HG02973 (cell line): ENCODE measurements around the gene FBRSL1.

Experiments used
- ATAC-seq: cut with Tn5 transposase; IDR thresholded peaks from one replicate; pipeline ENCODE4 v1.9.1; 2021; ENCODE audit warnings: moderate library complexity; ENCODE audit not compliant: unreplicated experiment

Gene FBRSL1

DNA sequence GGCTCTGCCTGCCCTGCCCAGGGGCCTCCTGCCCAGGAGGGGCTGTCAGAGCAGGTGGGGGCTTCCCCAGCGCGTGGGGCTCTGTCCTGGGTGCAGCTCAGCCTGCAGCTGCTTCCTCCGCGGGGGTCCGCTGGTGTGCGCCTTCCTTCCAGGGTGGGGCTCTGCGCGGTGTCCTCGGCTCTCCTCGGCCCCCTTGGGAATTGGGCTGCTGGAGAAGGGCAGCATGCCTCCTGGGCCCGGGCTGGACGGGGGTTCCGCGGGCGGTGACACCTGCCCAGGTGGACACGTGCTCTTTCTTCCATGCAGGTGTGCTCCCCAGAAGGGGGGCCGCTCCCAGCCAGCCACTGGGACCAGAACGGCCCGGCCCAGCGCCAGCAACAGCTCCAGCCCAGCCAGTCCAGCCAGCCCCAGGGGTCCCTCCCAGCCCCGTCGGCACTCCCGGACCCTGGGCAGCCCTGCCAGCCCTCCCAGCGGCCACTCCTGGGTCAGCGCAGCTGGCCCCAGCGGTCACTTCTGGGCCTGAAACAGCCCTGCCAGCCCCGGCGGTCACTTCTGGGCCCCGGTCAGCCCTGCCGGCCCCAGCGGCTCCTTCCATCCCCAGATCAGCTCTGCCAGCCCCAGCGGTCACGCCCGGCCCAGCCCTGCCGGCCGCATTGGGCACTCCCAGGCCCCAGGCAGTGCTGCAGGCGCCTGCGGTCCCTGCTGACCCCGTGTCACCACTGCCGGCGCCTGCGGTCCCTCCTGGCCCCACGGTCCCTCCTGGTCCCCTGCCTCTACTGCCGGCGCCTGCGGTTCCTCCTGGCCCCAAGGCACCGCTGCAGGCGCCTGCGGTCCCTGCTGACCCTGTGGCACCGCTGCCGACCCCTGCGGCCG is 19.1 kb downstream of the FBRSL1 start:
- ATAC-seq, result no peak

- ATAC-seq, result no peak
Observed at GRCh38 chr12:132510111-132510724, 20.3 kb downstream of the FBRSL1 start.

GRCh38 chr12:132510746-132511477 is 21.0 kb downstream of the FBRSL1 start:
- no peak for ATAC-seq

GRCh38 chr12:132511516-132512196 is 21.7 kb downstream of the FBRSL1 start:
- no peak for ATAC-seq

GRCh38 chr12:132512197-132513069 is 22.5 kb downstream of the FBRSL1 start:
- ATAC-seq, result no peak

- no peak for ATAC-seq
Observed at GRCh38 chr12:132513070-132513398, 23.1 kb downstream of the FBRSL1 start.

GRCh38 chr12:132513458-132514135 is 23.6 kb downstream of the FBRSL1 start:
- ATAC-seq, result no peak

GRCh38 chr12:132514216-132514820 is 24.4 kb downstream of the FBRSL1 start:
- no peak for ATAC-seq

DNA sequence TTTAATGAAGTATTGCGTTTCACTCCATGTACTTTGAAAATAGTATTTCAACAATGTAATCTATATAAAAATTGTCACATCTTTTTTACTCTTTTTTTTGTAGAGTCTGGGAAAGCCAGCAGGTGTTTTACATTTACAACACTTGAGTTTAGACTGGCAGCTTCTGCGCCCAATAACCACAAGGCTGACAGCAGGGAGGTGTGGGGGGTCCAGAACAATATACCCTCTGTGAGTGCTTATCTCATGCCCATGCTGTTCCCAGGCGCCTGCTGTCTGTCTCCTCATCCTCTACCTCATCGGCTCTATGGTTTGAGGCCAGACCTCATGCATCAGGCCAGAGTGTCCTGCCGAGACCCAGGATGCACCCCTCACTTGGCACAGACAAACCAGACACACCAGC is 24.9 kb downstream of the FBRSL1 start:
- ATAC-seq, result no peak

GRCh38 chr12:132516095-132517012 is 26.4 kb downstream of the FBRSL1 start:
- ATAC-seq, result no peak

- ATAC-seq, result no peak
Observed at GRCh38 chr12:132517013-132517739, 27.2 kb downstream of the FBRSL1 start.

- ATAC-seq, result no peak
Observed at GRCh38 chr12:132517740-132518100, 27.8 kb downstream of the FBRSL1 start.

DNA sequence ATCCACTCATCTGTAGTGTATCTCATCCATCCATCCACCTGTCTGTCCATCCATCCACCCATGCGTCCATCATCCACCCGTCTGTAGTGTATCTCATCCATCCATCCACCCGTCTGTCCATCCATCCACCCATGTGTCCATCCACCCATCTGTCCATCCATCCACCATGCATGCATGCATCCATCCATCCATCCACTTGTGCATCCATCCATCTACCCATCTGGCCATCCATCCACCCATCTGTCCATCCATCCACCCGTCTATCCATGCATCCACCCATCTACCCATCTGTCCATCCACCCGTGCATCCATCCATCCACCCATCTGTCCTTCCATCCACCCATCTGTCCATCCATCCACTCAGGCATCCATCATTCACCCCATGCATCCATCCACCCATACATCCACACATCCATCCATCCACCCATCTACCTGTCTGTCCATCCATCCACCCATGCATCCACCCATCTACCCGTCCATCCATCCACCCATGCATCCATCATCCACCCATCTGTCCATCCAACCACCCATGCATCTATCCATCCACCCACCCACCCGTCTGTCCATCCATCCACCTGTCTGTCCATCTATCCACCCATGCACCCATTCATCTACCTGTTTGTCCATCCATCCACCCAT is 28.5 kb downstream of the FBRSL1 start:
- ATAC-seq, result no peak

DNA sequence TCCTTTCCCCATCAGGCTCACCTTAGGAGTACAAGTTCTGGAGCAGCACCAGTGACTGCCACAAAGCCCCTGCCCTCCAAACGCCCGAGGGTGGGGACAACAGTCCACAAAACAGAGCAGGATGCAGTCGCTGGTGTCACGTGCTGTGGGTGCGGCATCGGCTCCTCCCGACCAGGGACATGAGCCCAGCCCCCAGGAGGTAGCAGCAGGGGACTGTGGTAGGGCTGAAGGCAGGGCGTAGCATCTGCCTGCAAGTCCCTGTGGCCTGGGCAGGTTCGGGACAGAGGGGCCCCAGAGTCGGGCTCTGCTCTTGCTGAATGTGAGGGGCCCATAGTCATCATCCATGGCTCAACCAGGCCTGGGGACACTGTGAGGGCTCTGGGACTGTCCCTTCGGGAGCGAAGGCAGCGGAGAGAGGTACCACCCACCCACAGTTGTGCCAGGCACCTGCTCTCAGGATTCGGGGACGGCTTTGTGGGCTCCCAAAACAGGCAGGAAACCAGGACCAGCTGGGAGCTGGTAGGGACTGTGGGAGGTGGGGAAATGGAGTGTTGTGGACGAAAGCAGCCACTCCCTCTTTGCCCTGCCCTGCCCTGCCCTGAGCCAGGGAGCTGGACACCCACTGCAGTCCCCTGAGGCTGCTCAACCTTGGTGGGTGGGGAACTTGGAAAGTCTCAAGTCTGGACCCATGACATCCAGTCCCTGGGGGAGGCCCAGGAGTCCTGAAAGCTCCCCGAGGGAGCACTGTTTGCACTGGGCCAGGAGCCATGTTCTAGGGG is 30.7 kb downstream of the FBRSL1 start:
- no peak for ATAC-seq

DNA sequence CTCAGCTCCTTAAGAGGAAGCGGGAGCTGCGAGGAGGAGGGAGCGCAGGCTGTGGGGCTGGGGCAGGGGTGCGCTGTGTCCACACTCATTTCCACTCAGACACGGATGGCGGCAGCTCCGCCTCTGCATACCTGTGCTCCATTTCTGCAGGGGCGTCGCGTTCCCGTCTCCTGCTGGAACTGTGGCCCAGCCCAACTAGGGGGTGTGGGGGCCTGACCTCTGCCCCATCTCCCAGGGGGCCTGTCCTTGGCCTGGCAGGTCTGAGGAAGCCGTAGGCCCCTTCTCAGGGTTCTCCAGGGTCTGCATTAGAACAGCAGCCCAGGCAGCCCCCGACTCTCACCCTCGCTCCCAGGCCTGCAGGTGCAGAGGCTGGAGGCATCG is 31.2 kb downstream of the FBRSL1 start:
- ATAC-seq, result no peak

DNA sequence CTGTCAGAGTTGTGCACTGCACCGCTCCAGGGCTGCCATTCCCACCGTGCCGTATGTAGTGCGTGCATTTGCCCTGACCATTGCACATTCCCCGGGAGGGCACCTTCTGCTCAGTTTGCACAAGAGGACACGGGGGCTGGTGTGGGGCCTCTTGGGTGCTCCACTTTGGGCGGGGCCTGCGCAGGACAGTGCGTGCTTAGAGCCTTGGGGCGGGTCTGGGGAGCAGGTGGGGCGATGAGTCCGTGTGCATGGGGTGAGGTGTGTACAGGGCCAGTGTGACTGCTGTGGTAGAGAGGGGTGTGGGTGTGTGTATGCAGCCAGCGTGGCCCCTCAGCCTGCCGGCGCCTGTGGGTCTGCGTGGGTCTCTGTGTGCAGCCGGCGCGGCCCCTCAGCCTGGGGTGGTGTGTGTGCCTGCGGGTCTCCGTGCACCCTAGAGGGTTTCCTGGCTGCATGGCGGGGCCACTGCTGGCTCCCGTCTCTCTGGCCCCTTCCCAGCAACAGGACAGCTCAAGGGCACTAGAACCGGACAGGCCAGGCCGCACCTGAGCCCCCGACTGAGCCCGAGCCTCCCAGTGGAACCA is 31.9 kb downstream of the FBRSL1 start:
- no peak for ATAC-seq
